ENCODE results near the gene NXPH3.

GRCh38 chr17:49547566-49547965 lies 28.1 kb upstream of the NXPH3 start:
- no peak for TF ChIP-seq POLR2A (IDR thresholded peaks at IDR 0.05)
- TF ChIP-seq CTCF (IDR thresholded peaks at IDR 0.05) = no peak

Measured in esophagus squamous epithelium (tissue), 4 donors.